IPS DF 19.7 (cell line): ENCODE data around the gene SF3A1.
A peak's percentile ranks its signal among the peaks of the same experiment; 100 is the strongest.
"Not testable (repeated sequence)": the region's sequence is repeated elsewhere in the genome, so short reads cannot be mapped to it uniquely, and the experiment has no call there.

Experiments used
- DNase-seq: peaks from one replicate; pipeline ENCODE4 v3.0.0-alpha.2; 2013; ENCODE audit warnings: low read depth, low spot score

Gene SF3A1

DNA sequence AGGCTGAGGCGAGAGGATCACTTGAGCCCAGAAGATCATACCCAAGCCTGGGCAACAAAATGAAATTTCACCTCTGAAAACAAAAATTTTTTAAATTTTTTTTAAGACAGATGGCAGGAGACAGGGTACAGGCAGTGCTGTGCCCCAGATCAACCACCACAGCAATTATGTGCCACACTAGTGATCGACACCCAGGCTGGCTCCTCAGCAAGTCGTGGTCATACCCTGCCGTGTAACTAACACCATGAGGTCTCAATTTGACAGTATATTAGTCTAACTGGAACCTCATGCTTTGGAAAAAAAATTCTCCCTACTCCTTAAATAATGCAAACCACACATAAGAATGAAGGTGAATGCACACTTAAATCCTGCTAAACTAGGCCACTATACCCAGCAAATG is 8.3 kb downstream of the SF3A1 start:
- DNase-seq = no peak

DNA sequence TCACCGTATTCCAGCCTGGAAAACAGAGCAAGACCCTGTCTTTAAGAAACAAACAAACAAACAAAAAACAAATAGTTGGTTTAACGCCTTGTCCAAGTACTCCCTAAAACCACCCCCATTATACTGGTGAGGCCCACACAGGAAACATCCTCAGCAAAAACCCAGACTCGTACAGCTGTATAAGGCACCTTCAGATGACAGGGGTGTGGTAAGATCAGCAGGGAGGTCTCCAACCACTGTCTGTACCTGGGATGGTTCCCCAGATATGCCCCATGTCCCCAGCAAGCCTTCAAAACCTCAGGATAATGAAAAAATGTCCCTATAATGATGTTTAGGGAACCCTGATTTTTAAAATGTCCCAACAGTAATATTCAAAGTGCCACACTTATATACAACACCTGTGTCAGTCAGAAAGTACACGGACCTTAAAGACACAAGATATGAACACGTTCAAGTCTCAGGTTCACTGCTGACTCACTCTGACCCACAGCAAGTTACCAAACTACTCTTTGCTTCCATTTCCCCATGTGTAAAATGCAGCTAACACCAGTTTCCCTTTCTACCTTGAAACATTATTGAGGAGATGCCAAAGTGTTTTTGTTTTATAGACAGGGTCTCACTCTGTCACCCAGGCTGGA is 9.3 kb downstream of the SF3A1 start:
- DNase-seq = no peak

DNA sequence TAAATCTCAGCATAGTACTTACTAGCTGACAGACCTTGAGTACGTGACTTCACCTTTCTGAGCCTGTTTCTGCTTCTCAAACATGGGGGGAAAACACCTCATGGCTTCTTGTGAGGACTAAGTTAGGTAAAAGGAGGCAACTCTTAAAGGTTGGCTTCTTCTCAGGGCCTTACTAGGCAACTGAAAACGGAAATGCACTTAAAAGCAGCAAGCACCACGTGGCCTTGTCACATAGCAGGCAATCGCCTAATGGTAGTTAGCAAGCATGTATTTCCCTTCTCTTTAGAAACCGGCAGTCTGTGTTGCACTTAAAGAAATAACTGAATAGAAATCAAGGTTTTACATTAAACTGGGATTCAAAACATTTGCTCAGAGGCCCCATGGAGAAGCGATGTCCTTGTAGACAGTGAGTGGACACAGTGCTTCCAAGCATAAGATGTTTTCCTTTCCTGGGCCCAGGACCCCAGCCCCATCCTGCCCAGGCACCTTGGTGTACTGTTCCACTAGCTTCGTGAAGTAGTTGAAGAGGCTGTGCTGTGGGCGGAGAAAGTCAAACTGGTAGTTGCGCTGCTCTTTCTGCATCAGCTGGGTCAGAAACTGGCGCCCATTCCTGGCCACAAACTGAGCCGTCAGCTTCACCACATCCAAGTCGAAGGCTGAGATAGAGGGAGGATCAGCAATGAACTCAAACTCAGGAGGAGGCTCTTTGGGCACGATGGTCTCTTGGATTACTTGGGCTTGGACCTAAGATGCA is 12.1 kb downstream of the SF3A1 start:
- DNase-seq = no peak

DNA sequence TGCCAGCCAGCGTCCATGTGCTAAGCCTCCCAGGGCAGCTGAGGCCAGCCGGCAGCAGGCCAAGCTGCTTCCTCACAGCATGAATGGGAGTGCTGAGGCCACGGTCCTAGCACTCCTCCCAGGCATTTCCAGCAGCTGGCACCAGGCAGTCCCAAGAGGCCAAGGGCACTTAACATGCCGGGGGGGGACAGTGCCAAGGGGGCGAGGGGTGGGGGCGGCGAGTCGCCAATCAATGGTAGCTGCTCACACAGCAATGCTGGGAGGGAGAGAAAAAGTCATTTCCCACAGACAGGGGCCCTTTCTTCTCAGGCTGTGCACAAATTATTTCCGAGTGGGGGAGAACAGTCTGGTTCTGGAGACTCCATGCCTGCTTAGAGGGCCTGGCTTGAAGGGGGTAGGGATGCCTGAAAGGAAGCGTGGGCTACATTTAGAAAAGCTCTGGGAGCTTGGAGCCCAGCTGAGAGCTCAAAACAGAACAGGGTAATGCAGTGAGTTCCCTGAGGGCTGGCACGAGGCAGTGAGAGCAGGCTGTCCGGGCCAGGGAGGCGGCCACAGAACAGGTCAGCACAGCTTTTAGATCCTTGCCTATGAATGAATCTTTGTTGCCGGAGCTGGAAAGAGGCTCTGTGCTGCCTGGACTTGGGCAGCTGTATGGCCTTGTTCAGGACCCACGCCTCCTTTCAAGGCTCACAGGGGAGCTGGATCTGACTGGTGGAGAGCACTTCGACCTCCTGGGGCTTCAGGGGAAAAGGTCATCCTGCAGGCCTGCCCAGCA is 15.6 kb downstream of the SF3A1 start:
- no peak for DNase-seq

DNA sequence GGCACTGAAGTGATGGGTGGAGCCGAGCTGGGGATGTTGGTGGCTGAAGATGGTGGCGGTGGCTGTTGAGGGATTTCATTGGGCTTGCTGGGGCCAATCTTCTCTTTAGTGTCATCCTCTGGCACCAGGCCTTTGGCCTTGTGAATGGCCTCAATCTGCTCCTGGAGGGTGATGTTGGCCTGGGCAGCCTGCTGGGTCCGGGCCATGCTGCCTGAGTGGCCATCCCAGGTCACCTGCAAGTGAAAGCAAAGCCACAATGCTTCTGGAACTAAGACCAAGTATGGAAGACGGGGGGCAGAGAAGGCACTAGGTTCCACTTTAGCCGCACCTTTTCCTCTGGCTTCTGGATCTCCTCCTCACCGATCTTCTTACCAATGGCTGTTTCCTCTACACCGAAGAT is 17.9 kb downstream of the SF3A1 start:
- no peak for DNase-seq

DNA sequence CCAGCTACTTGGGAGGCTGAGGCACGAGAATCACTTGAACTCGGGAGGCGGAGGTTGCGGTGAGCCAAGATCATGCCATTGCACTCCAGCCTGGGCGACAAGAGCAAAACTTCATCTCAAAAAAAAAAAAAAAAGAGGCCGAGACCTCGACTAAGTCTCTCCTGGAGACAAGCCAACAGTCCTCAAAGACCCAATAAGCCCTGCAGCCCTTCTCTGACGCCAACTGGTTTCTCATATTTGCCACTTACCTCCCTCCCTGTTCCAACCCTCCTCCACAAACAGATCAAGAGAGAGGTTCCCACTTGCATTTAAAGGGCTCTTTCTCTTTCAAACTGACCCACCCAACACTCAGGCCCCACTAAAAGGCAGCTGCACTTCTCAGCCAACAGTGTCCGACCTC is 18.4 kb downstream of the SF3A1 start:
- not testable (repeated sequence) for DNase-seq

DNA sequence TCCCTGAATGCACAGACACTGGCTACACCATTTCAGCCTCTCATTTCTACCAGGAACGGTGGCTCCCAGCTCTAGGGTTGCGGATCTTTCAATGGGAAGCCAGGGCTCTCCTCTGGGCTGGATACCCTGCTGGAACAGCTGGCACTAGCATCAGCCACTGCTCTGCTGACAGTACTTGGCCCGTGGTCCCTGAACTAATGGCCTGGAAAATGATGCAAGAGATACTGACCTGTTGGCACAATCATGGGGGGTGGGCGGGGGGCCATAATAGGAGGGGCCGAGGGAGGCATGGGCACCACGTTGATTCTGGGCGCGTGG is 19.3 kb downstream of the SF3A1 start:
- no peak for DNase-seq

DNA sequence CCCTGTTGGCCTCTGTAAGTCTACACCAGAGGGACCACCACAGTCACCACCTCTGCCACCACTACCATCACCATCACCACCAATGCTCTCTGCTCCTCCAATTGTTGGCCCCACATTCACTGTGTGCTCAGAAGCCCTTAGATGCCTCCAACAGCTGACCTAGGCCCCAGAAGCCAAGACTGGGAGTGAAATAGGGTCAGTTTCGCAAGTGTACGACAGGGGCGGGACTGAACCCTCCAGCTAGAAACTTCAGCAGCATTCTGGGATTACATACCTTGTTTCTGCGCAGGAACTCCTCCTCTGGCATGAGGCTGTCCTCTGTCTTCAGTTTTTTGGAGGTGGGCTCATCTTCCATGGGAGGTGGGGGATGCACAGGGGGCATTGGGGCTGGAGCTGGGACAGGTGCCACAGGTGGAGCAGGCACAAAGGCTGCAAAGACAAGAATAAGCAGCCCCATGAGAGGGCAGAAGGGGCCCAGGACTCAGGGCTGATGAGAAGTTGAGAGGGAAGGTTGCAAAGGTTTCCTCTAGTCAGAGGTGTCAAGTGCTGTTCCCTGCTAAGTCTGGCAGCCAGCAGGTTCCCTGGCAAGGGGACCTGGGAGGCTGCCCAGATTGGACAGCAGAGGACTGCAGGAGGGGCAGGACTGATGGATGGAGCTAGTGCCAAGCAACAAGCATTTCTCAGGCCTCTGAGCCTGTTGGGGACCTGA is 19.8 kb downstream of the SF3A1 start:
- DNase-seq = no peak

DNA sequence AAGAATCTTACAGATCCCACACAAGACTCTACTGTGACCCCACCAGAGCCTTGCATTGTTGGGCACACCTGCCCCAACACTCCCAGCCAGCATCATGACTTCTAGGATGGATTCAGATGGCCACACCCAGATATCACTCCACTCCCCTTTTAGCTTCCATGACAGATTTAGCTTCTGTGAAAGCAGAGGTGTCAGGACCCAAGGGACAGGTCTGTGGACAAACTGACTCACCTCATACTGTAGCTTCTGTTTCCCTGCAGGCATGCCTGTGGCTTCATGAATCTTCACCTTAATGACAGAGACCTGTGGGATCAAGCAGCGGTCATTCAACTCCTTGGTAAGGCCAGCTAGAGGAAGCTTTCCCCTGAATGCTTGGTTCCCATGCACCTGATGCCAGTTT is 21.5 kb downstream of the SF3A1 start:
- no peak for DNase-seq

DNA sequence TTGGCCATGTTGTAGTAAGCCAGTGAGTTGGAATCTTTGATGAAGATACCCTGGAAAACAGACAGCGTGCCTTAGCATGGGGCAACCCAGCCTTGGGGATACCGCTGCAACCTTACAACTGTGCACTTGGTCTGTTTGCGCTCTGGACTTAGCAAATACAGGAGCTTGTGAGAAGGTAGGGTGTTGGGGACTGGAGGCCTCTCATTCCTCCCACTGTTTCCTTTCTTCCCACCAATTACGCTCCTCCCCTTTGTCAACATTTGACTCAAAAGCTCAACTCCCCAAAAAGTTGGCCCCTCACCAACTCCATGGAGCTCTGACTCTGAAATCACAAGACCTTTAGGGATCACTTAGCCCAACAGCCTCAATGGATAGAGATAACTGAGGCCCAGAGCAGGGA is 22.0 kb downstream of the SF3A1 start:
- DNase-seq = no peak

DNA sequence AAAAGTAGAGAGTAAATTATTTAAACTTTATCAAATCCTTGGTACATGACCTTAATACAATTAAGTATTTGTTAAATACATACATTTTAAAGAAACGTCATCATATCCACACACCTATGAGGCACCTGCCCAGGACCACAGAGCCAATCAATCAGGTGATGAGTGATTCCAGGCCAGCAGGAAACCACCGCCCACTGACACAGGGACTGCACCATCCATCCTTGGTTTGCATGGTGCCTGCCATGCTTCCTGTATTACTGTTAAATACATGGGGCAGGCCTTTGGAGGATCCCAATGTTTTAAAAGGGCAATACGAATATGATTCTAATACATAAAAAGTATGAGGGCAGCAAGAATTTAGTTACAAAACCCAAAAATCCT is 23.0 kb downstream of the SF3A1 start:
- DNase-seq = no peak

DNA sequence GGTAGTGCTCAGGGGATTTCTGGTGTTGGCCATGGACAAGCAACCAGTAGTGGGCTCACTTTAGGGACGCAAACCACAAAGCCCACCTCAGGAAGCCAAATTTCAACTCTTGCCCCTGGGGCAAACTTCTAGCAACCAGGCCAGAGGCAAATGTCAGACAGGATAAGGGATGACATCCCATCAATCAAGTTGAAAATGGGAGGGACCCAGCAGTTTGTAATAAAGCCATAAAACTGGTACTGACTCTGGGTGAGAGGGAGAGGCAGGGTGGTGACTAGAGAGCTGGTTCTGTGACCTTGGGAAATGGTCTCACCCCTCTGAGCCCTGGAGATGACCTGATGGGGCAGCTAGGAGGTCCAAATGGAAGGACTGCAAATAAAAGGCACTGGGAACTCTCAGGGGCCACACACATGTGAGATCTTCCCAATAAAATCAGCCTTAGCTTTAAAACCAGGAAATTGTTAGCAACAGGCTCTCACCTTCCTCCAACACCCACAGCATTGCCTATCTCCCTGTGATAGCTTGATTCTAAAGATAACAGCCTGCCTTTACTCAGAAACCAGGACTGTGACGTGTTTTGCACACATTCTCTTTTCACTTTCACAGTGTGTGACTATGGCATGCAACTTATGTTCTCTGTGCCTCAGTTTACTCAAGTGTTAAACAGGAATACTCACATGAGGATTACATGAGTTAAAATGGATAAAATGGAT is 23.5 kb downstream of the SF3A1 start:
- no peak for DNase-seq

DNA sequence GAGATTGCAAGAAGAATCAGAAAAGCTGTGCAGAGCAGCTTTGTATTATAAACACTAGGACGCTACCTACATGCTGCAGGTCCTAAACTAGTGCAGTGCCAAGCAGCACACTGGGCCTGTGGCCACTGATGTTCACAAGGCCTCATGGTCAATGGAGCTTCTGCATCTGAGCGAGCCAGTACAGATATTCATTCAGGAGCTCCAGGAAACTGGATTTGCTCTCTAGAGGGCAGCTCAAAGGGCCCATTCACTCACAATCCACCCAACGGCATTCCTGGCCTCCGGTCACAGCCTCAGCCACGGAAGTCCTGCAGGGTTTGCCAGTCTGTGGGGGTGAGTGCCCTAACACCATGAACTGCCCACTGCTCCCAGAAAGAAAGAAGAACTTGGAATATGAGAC is 24.1 kb downstream of the SF3A1 start:
- no peak for DNase-seq

DNA sequence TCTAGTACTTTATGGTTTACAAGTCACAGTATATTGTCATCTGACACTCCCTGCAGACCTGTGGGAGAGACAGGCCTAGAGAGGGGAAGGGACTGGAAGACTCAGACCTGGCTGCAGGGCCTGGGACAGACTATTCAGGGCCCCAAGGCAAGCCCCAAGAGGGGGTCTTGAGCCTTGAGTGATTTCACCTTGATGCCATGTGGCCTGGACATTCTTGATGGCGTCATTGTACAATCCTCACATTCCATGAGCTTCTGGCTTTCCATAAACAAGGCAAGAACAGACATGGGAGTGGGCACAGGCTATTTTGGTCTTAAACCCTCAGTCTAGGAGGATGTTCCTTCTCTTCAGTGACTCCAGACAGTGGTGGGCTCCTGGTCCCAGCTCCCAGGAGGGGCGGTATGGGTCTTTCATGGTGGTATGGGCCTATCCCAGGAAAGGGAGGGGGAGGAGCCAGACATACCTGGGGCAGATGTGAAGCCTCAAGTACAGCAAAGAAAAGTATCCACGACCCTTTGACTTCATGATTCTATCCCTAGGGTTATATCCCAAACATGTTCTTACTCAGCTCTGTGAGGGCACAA is 28.1 kb downstream of the SF3A1 start:
- DNase-seq = no peak

DNA sequence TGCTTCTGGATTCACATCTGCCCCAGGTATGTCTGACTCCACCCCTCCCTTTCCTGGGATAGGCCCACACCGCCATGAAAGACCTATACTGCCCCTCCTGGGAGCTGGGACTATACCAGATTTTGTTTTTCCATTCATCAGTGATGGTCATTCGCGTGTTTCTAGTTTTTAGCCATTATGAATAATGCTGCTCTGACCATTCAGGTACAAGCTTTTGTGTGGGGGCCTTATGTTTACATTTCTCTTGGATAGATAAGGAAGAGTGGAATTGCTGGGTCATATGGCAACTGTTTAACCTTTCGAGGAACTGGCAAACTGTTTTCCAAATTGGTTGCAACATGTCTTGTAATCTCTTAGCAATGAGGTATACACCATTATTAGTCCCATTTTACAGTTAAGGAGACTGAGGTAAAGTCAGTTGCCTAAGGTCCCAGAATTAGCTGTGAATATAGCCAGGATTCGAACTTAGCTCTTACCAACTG is 28.8 kb downstream of the SF3A1 start:
- no peak for DNase-seq

DNA sequence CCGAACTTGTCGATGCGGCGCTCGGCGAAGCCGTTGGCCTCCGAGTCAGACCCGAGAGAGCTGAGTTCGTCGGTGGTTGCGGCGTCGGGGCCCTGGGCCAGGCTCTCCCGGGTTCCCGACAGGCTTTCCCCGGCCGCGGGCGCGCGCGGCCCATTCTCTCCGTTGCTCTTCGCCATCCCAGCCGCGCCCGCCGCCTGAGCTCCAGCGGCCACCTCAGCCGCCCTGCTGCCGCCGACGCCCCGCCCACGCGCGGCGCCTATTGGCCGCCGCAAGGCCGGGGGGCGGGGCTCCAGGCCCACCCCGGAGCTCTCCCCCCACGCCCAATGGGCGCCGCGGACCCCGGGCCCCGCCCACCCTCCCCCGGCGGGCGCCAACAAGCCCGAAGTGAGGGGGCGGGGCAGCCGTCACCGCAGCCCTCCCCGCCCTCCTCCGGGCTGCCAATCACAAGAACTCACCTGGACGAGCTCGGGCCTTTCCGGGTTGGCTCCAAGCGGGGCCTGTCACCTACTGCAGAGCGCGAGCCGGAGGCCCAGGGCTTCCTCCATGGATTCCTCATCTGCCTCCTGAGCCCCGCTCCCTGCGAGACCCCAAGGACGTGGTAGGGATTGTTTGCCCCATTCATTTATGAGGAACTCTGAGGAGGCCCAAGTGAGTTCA is 29.9 kb downstream of the SF3A1 start, which contains the start of gene TBC1D10A:
TSS of gene TBC1D10A (minus strand) at position 236 of the 657 bp plus-strand sequence. CDS start at position 176, 60 bp downstream.
- DNase-seq = peak; percentile 75

DNA sequence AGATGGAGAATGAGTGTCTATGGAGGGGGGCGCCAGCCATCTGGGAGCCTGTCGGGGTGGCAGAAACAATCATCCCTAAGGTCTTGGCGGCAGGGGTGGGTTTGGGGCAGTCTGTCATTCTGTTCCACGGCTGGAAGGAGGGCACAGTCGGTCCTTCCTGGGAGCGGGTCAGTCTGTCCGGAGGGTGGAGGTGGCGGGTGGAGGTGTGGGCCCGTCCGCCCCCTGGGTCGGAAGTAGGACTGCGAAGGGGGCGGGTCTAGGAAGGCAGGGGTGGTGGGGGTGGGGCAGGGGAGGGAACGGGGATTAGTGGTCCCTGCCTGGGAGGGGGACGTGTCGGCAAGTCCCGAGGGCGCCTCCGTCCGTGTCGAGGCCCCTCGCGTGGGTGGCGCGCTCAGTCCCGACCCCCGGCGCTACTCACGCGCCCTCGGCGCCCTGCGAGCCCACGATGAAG is 30.4 kb downstream of the SF3A1 start:
- DNase-seq = no peak

DNA sequence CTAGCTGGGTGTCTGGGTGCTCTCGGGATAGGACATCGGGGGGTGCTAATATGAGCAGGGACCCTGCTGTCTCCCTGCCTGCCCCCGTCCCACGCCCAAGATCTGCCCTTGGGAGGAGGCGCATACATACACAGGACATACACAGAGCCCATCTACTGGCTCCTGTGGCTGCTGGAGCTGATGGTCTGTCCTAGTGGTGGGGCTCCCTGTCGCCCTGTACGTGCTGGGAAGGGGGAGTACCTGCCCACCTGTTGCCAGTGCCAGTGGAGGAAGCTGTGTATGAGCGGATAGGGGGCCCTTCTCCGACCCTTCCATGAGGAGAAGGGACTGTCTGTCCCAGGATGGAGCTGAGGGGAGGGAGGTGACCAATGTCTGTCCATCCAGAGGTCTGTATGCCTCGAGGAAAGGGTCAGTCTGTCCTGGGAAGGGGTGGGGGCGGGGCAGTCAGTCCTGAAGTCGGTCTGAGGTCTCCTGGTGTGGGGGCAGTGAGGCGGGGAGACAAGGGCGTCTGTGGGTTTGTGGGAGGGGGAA is 30.9 kb downstream of the SF3A1 start:
- no peak for DNase-seq

DNA sequence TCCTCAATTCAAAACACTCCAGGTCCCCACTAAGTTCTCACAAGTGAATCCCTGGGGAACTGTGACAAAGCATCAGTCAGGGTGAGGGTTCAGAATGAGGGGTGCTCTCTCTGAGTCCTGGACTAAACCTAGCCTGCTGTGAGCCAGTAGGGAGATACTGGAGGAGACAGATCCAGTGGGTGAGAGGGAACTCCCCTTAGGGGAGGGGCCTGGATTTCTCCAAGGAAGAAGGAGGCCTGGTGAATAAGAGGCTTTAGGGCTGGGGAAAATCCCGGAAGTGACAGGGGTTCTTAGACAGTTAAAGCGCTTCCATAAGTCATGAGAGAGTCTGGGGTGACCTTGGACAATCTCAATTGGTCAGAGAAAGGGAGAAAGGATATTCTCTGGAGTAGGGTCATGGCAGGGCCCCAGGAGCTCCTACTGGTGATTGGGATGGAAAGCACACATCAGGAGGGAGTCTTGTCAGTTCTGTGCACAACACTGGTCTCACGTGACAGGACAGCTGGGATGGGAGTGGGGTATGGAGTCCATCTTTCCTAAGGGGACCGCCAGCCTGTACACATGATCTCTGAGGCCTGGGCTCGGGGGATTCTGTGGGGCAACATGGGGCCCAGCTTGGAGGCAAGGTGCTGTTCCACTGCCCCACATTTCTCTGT is 31.5 kb downstream of the SF3A1 start:
- DNase-seq = no peak
